HPDE6-E6E7 (cell line): Measurements from ENCODE around the gene CASP2.

Experiments used
- DNase-seq: peaks from one replicate; pipeline ENCODE4 v3.0.0; 2011; ENCODE audit warnings: missing footprints; ENCODE audit errors: extremely low spot score

The CASP2 gene

DNA sequence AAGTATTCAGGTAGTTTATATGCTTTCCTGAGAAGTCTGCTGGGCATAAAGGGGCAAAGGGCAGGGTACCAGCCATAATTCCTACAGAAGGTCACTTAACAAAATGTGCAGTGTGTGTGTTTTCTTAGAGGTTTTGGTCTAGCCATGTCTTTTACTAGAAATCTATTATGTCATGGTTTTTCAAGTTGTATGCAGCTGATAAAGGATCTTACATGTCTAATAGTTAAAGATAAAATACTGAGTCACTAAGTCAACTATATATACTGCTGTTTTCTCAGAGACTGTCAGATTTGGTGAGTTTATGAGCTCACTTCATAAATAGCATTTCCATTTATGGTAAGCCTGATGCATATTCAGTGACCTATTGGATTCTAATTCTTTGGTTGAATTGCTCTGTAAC, 7.7 kb downstream of the CASP2 start:
- DNase-seq, result no peak

DNA sequence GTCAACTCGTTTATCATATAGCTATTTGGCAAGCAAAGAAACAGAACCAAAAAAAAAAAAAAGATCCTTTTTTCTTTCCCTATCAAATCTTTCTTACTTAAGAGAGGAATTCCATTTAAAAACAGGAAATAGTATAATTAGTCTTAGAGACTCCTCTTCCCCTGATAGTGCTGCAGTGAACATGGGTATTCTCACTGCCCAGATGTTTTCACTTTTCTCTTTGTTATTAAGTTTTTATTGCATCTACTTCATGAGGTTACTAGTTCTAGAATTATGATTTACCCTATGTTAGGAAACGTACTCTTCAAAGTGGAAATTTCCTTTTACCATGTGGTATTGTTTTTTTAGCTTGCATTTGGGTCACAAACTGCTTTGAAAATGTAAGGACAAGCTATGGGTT, 8.5 kb downstream of the CASP2 start:
- no peak for DNase-seq

DNA sequence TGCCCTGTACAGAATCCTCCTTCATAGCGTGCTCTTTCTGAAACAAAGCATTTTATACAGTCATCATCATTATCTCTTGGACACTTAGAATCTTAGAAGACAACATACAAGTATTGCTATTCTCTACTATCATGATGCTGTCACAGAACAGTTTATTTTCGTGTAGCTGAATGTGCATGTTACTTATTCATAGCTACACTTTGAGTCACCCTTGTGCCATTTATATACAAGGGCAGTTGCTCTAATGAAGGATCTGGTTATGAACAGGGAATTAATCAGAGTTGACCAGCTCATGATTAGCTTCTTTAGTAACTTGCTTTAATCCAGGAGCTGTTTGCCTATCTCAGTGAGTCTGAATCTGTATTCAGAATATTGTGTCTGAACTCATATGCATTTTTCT, 11.2 kb downstream of the CASP2 start:
- no peak for DNase-seq

DNA sequence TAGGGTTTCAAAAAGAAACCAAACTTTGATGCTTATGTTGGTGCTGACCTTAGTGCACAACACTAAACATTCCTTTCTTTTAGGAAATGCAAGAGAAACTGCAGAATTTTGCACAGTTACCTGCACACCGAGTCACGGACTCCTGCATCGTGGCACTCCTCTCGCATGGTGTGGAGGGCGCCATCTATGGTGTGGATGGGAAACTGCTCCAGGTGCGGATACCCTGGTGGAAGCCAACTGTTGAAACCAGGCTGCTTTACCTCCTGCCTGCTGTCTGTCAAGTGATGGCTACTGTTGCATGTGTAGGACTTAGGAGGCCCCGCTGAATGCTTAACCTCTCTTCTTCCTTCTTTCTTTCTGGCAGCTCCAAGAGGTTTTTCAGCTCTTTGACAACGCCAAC, 11.7 kb downstream of the CASP2 start:
- no peak for DNase-seq

DNA sequence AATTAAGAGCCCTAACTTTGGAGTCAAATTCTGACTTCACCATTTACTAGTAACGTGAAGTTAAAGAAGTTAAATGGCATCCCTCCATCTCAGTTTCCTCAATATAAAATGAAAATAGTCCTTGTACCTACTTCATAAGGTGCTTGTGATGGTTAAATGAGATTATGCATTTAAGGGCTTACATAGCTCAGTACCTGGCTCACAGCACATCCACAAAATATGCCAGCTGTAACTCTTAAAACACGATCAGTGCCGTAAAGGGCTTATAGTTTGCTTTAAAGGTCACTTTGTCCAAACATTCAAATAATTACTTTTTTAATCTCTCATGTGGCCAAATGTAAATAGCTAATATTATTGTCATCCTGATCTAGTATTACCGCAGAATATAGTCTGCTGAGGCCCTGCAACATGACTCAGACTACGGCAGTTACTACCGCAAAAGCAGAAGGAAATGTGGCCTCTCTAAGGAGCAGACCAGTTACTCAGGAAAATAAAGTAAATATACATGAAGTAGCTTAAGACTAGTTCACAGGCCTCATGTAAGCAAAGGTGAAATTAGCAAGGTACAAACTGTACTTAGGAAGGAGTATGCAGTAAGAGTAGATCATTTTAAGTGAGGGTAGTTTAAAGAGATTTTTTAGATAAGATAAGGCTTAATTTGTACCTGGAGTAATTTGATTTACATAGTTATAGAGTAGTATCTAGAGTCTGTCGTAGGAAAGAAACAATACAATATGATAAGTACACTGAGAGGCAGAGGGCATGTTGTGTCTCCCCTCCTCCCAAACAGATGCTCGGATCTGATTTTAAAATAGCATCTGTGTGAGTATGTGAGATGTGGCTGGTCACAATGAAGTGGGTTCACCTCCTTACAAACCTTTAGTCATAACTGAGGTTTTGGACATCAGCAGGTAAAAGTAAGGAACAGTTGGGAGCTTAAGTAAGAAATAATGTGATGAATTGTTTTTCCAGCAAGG, 13.1 kb downstream of the CASP2 start:
- DNase-seq, result no peak

DNA sequence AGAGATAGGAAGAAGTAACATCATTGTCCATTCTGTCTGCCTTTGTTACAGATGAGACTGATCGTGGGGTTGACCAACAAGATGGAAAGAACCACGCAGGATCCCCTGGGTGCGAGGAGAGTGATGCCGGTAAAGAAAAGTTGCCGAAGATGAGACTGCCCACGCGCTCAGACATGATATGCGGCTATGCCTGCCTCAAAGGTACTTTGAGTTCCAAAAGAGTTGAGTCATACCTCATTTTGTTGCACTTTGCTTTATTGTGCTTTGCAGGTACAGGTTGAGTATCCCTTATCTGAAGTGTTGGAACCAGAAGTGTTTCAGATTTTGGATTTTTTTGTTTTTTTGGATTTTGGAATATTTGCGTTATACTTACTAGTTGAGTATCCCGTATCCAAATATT, 15.6 kb downstream of the CASP2 start:
- no peak for DNase-seq

DNA sequence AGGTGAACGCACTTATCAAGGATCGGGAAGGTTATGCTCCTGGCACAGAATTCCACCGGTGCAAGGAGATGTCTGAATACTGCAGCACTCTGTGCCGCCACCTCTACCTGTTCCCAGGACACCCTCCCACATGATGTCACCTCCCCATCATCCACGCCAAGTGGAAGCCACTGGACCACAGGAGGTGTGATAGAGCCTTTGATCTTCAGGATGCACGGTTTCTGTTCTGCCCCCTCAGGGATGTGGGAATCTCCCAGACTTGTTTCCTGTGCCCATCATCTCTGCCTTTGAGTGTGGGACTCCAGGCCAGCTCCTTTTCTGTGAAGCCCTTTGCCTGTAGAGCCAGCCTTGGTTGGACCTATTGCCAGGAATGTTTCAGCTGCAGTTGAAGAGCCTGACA, 16.8 kb downstream of the CASP2 start:
- no peak for DNase-seq

DNA sequence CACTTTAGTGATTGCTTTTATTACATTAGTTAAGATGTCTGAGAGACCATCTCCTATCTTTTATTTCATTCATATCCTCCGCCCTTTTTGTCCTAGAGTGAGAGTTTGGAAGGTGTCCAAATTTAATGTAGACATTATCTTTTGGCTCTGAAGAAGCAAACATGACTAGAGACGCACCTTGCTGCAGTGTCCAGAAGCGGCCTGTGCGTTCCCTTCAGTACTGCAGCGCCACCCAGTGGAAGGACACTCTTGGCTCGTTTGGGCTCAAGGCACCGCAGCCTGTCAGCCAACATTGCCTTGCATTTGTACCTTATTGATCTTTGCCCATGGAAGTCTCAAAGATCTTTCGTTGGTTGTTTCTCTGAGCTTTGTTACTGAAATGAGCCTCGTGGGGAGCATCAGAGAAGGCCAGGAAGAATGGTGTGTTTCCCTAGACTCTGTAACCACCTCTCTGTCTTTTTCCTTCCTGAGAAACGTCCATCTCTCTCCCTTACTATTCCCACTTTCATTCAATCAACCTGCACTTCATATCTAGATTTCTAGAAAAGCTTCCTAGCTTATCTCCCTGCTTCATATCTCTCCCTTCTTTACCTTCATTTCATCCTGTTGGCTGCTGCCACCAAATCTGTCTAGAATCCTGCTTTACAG, 17.4 kb downstream of the CASP2 start:
- peak; percentile 26 for DNase-seq

DNA sequence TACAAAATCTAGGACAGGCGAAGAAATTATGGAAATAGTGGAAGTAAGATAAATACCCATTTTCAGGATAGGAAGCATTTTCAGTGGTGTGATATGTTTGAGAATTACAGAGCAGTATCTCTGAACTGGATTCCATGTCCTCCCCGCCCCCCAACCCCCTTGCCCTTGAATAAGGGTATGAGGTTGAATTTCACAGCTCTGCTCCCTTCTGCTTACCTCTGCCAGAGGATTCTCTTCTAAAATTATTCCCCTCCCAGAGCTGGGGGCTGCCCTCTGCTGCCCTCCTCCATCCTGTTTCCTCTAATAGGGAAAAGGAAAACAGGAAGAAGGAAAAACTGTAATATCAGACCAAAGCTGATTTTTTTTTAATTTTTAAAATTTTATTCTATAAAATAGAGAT, 20.5 kb downstream of the CASP2 start:
- no peak for DNase-seq

DNA sequence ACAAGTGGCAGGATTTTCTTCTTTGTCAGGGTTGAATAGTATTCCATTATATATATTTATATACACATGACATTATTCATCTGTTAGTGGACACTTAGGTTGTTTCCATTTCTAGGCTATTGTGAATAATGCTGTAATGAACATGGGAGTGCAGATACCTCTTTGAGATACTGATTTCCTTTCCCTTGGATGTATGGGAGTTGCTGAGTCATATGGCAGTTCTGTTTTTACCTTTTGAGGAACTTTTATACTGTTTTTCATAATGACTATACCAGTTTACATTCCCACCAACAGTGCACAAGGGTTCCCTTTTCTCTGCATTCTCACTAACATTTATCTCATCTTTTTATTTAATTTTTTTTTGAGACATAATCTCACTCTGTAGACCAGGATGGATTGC, 26.0 kb downstream of the CASP2 start:
- no peak for DNase-seq

DNA sequence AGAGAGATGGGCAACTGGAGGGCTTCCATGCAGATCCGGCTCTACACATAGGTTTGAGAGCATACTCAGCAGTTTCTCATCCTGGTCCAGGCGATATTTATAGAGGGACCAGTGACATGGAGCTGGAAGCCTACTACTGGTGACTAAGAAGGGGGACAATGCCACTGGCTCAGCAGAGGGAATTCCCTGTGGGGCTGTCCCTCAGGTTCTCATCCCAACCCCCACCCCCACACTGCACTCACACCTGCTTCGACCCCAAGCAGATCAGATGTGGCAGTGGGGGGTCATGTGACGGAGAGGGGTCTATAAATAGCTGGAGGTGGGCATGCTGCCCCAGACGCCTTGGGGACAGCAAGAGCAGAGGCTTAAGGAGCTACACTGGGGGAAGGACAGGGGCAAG, 27.6 kb downstream of the CASP2 start, which contains the start of gene CLCN1:
TSS of gene CLCN1 (plus strand) at position 336 of the 400 bp plus-strand sequence. CDS start 102 bp downstream, outside the sequence.
- no peak for DNase-seq

DNA sequence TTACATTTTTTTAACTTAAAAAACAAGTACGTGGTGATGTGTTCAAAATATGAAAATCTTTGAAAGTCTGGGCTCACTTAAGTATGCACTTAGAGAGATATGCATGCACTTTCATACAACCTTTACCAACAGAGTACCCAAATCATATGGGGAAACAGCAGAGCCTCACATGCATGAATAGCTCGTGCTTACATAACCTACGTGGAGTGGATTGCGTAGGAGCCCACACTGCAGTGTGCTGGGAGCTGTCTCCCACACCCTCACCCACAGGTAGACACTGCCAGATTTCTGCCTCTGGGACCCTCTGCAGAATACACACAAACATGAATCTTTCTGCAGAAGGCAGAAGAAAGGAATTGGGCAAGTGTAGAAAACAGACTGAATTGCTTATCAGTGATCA, 28.3 kb downstream of the CASP2 start:
- DNase-seq, result no peak

DNA sequence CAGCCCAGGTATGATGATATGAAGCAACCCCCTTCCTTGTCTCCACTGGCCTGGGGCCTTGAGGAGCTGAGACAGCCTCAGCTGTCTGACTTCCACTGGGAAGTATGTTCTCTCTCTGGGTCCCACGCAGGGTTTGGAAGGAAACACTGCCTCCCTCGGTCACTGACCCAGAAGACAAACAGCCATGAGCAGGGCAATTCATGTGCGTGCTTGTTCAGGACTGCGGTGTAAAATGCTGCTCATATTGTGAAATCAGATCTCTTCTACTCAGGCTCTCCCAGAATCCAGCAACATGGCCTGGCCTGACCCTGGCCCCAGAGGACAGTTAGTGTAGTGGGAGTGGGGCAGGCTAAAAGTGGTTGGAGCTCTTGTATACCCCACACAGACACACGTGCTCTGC, 30.5 kb downstream of the CASP2 start:
- DNase-seq, result peak; percentile 83

DNA sequence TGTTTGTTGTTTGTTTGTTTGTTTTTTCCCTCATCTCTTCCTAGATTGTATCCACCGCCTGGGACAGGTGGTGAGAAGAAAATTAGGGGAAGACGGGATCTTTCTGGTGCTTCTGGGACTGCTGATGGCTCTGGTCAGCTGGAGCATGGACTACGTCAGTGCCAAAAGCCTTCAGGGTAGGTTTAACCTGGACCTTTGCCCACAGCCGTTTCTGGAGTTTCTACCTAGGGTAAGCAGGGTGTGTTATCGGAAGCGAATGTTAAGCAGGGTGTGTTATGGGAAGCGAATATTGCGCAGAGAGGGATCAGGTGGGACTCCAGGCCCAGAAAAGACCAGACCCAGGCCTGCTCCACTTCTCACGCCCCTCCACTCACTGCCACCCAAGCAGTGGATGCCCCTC, 32.5 kb downstream of the CASP2 start:
- DNase-seq, result no peak

DNA sequence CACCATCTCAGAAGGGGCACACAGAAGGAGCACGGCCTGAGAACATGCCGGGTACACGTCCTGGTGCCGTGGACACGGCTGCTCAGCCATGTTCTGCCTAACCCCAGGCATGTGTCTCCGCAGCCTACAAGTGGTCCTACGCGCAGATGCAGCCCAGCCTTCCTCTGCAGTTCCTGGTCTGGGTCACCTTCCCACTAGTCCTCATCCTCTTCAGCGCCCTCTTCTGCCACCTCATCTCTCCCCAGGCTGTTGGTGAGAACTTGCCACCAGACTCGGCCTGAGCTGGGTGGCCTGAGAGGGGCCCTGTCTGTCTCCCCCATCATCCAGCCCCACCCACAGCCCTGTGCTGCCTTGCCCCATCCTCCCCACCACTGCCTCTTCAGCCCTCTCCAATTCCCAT, 33.1 kb downstream of the CASP2 start:
- DNase-seq, result no peak

DNA sequence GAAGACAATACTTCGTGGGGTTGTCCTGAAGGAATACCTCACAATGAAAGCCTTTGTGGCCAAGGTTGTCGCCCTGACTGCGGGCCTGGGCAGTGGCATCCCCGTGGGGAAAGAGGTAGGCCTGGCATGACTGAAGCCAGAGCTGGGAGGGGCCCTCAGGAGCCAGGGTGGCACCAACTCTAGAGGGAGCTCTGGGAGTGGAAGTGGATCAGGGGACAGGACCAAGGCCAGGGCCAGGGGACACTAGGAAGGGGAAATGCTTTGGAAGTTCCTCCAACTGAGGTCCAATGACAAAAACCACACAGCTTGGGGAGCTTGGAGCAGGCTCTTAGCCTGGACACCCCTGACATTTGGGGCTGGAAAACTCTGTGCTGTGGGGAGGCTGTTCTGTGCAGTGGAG, 33.6 kb downstream of the CASP2 start:
- DNase-seq, result no peak

DNA sequence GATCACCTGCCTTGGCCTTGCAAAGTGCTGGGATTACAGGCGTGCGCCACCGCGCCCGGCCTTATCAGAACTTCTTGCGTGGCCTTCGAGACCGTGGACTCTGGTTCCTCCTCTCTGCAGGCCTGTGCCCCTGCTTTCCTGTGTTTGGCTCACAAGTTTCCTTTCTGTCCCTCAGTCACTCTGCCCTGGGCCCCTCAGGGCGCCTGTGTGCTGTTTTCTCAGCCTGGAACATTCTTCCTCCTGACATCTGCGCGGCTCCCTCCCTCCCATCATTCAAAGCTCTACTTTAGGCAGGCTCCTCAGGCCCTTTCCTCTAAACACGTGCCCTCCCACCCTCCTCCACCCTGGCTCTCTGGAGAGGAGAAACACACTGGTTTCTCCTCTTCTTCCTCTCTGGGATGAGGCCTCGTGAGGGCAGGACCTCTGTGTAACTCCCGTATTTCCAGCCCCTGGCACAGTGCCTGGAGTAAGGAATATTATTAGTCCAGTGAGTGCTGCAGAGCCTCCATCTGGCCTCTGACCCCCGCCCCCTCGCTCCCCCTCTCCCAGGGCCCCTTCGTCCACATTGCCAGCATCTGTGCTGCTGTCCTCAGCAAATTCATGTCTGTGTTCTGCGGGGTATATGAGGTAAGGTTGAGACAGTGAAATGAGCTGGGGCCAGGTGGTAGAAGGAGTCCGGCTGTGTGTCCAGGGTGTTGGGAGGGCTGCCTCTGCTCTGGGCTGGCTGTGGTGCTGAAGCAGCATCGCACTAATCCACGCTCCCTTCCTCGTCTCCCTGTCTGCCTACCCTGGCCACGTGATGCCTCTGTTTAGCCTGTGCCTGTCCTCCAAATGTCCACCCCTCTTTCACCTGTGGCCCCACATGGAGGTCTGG, 34.8 kb downstream of the CASP2 start:
- no peak for DNase-seq

DNA sequence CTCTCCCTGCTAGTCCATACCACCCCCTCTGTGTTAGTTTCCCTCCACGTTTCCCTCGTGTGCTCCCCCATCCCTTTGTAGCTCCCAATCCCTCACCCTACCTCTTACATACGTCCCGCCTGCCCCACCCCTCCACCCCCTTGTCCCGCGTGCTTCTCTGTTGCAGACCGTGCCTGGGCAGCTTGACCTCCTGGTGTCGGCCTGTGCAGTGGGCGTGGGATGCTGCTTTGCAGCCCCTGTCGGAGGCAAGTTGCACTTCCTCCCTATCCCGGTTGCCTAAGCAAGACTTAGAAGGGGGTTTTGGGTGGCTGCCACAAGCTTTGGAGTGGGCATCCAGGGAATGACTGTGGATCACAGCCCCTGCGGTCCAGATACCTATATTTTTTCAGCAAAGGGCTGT, 35.5 kb downstream of the CASP2 start:
- no peak for DNase-seq

DNA sequence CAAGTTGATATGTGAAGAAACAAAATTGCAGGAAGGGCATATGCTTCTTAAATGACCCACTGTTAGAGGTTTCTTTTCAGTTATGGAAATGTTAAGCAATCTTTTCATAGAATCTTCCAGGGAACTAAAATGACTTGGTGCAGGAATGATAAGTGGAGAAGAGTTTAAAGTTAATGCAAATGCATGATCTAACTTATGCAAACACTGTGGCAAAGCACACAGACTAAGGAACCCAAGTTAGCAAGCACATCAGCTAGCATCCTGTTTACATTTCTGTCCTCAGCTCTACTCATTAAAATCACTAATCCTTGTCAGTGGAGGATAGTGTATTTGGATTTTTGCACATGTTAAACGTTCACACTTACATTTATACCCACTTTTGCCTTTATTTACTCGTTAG, 37.1 kb downstream of the CASP2 start:
- no peak for DNase-seq

DNA sequence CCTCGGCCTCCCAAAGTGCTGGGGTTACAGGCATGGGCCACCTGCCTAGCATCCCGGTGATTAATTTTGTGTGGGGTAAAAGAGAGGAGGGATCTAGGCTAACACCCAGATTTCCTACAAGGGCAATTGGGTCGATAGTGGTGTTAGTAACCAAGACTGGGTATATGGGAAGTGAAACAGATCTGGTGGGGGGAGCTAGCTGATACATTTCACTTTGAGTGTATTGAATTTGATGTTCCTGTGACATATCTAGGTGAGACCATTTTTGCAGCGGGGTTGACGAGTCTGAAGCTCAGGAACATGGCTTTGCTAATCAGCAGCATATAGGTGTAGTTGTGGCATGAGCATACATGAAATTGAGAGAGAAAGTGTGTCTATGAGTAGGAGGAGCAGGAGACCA, 39.8 kb downstream of the CASP2 start:
- DNase-seq, result no peak

DNA sequence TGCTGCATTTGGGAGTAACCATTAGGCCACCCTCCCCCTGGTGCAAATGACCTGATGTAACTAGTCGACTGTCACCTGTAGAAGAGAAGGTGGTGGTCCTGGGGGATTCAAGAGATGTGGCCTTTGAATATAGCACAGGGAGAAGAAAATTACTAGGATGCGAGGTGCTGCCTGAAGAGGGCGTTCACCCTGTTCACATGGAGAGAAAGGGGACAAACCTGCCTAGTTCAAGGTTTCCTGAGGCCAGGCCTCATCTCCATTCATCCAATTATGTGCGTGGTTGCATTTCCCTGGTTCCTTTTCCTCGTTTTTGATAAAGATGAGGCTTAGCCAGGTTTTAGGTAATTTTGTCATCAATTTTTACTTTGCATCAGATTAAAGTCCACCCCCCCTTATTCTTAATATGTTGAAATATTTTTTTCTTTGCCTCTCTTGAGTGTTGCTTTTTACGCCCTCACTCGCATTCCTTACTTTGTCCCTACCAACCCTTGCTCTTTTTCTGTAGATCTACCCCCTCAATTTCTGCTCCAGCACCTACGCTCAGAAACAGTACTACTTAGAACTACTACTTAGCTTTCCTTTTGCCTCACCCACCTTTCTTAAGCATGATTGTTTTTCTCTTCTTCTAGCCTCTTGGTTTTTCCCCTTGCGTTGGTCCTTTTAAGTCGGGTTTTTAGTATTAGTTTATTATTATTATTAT, 41.5 kb downstream of the CASP2 start:
- no peak for DNase-seq
